NCI-H1694 (cell line): ENCODE data around the gene PRR35.
A peak's percentile ranks its signal among the peaks of the same experiment; 100 is the strongest.

ENCODE experiments used
- DNase-seq: peaks from one replicate; lab custom pipeline; 2025; lab: John Stamatoyannopoulos, UW

Gene PRR35

DNA sequence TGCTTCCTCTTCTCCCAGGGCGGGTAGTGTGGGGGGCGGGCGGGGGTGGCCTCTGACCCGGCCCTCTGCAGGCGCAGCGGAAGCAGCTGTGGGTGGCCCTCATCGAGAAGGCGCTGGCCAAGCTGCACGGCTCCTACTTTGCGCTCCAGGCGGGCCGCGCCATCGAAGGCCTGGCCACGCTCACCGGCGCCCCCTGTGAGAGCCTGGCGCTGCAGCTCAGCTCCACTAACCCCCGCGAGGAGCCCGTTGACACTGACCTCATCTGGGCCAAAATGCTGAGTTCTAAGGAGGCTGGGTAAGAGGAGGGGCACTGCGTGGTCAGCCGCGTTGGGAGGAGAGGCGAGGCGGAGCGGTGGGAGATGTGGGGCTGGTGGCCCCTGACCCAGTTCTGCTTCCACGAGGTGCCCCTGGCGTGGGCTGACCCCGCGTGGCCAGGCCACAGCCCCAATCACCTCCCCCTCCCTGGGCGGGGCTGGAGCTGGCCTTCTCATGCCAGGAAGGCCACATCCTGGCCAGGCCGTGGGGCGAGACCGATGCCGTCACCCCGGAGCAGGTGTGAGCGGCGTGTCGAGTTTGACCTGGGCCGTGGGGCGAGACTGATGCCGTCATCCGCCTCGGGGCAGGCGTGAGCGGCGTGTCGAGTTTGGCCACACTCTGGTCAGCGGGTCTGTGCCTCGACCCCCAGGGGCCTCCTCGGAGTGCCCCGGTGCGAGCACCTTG lies 10.5 kb upstream of the PRR35 start:
- DNase-seq: no peak

- no peak for DNase-seq
Observed at GRCh38 chr16:551210-551609, 9.0 kb upstream of the PRR35 start.

GRCh38 chr16:552171-552570 lies 8.0 kb upstream of the PRR35 start:
- DNase-seq: no peak

- no peak for DNase-seq
Observed at GRCh38 chr16:553601-554296, 6.4 kb upstream of the PRR35 start.

DNA sequence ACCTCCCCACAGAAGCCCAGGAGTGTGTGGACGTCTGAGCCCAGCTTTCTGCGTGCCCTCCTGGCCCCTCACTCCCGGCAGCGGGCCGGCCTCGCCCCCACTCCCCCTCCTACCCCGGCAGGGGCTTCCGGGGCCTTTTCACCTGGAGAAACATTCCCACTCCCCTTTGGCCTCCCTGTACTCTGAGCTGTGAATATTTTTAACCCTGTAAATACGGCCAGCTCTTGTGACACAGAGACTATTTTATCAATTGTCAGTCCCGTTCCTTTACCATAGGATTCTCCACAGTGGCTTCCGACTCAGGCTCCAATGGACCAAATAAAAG lies 5.9 kb upstream of the PRR35 start:
- DNase-seq: no peak

GRCh38 chr16:554640-555365 lies 5.4 kb upstream of the PRR35 start:
- DNase-seq: peak; percentile 11

DNA sequence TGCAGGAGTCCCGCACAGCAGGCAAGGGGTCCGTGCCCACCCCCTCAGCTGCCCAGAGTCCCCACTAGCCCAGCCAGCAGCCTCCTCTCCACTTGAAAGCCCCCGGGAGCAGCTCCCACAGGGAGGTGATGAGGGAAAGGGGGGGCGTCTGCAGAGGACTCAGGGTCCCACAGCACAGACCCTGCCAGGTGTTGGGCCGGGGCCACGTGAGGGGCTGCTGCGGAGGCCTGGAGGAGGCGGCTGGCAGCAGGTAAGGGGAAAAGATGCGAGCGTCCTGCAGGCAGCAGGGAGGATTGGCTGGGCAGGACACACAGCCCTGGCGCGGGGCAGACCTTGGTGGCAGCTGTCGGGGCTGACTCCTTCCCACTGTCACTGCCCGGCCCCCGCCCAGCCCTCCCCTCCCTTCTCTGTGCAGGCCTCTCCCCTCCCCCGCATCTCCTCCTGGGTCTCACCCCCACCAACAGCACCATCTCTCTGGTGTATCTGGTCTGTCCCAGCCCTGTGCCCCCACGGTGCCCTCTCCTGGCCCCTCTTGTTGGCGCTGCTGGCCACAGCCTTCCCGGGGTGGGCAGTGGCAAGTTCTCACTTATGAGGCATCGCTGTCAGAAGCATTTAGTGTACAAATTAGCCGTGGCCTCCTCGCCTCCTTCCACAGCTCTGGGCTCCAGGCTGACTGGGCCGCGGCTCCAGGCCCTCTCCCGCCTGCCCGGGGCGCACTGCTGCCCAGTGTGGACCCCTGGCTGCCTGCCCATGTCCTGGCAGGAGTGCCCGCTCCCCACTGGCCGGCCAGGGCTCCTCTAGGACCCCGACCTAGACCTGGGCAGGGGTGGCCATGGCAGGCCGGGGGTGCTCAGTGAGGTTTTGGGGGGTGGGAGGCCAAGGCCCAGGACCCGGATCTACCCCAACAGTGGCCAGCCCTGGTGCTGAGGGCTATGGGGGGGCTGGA lies 4.4 kb upstream of the PRR35 start:
- DNase-seq: no peak

DNA sequence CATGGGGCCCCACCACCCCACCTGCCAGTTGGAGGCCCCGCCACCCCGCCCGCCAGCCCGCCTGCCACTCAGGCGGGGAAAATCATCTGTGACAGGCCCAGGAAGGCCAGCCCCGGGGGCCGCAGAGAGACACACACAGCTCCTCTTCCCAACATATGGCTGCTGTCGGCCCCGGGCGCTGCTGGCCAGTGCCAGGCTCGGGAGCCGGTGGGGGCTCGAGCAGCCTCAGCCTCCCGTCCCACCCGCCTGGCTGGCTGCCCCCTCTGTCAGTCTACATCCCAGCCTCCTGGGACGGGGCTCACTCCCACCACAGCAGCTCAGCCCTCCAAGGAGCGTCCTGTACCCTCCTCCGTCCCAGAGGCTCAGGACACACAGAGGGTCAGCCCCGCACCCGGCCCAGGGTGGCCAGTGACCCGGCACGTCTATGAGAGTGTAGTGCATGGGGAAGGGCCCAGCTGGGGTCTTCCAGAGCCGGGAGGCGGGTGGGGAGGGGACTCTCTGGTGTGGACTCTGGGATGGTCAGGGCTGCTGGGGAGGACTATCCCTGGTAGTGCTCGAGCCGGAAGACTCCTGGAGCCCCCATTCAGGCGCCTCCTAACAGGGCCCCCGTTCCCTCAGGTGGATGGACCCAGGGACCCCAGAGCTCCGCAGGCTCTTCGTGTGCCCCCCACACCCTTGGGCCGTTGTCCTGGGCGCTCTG lies 3.6 kb upstream of the PRR35 start:
- DNase-seq: no peak

GRCh38 chr16:557463-558297 lies 2.5 kb upstream of the PRR35 start:
- no peak for DNase-seq

DNA sequence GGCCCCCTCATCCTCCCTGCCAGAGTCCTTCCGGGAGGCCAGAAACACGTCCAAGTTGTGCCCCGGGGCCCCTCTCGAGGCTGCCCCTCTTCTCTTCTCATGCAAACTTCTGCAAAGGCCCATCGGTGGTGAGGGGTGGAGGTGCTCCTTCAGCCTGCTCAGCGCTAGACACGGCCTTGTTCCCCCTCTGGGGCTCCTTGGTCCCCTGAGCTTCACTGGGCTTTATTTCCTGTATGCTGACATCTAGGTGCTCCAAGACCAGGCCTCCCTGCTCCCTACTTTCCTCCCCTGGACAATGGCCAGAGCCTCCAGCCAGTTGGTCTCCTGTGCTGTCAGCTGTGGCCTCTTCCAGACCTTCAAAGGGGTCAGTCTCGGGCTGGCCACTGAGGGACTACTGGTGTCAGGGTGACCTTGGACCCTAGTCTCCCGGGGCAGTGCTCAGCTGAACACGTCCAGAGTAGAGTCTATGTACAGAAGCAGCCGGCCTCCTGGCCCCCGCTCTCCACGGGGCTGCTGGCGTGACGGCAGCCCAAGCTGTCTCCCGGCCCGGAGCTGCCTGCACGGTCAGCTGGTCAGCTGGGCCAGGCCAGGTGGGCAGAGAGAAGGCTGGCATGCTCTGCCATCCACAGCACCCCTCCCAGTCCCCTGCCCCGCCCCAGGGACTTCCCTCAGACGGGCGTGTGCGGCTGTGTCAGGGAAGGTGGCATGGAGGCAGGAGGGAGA lies 1.7 kb upstream of the PRR35 start:
- no peak for DNase-seq

DNA sequence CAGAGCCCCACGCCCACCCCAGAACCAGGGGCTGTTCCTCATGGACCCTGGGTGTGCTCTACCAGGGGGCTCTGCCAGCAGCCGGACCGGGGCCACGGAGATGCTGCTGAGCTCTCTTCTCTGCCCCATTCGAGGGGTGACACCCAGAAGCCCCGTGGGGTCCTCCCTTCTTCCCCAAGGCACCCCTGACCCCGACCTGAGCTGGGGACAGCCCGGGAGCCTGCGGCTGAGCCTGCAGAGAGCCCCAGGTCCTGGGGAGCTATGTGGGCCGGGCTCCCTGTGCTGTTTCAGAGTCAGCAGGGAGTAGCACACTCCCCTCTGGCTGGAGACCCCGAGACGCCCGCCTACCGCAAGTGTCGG lies 1.2 kb upstream of the PRR35 start:
- DNase-seq: no peak

DNA sequence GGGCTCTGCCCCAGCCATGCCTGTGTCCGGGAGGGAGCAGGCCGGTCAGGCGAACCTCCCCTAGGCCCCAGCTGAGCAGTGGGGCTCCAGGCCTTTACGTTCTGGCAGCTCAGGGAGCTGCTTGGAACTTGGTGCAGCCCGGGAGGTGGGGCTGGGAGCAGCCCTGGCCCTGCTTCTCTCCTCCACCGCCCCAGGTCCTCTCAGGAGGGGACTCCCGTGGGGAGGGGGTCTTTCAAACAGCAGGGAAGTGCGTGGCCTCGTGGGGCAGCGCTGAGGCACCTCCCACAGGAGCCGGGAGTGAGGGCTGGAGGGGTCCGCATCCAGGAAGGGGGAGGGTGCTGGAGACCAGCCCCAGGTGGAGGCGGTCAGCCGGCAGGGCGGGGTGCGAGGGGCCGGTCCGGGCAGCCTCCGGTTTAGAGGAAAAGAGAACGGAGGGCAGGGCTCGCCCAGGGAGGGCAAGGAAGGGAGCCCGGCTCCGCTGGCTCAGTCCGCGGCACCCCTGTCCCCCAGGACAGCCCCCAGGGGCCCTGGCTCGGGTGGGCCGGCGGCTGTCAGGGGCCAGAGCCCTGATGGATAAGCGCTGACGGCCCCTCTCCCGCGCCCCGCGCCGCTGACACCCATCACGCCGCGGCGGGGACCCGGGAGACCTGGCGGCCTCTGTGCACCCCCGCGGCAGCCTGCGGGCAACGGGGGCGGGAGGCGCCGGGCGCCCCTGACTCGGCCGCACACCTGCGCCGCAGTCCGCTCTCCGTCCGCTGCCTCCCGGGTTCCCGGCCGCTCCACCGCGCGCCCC lies 587 bp upstream of the PRR35 start:
- DNase-seq: no peak

GRCh38 chr16:560701-561412 lies 663 bp downstream of the PRR35 start:
- DNase-seq: no peak

GRCh38 chr16:561413-561794 lies 1.2 kb downstream of the PRR35 start:
- no peak for DNase-seq

- no peak for DNase-seq
Observed at GRCh38 chr16:561957-562938, 2.1 kb downstream of the PRR35 start.

GRCh38 chr16:563072-563644 lies 3.0 kb downstream of the PRR35 start:
- DNase-seq: no peak
